Activated naive CD4-positive, alpha-beta T cell treated with anti-CD3 and anti-CD28 coated beads, Interleukin-2, amount 10 ng/mL, durations not matched to agents 7 days and 5 days (primary cell): Measurements from ENCODE around the gene TOM1.

Experiments used
- CTCF ChIA-PET: fragments of 350-600 bp; sonication (Branson Sonifier 250); formaldehyde crosslinking; loops from one replicate; lab custom pipeline; 2021; ENCODE audit warnings: antibody characterized with exemption; lab: Charles Lee
- DNase-seq: peaks from one replicate; pipeline ENCODE4 v3.0.0-alpha.2; 2020
- H3K27ac Mint-ChIP-seq: one replicate; pipeline ENCODE4 v1.8.0; 2021; ENCODE audit warnings: mild to moderate bottlenecking, moderate library complexity, mixed read lengths
- H3K27me3 Mint-ChIP-seq: one replicate; pipeline ENCODE4 v1.8.0; 2021; ENCODE audit warnings: mild to moderate bottlenecking, mixed read lengths
- H3K36me3 Mint-ChIP-seq: one replicate; pipeline ENCODE4 v1.8.0; 2021; ENCODE audit warnings: mixed read lengths
- H3K4me1 Mint-ChIP-seq: one replicate; pipeline ENCODE4 v1.8.0; 2021; ENCODE audit warnings: mixed read lengths
- H3K4me3 Mint-ChIP-seq: one replicate; pipeline ENCODE4 v1.8.0; 2021; ENCODE audit warnings: mild to moderate bottlenecking, moderate library complexity, mixed read lengths
- H3K9me3 Mint-ChIP-seq: one replicate; pipeline ENCODE4 v1.8.0; 2021; ENCODE audit warnings: mixed read lengths

Gene TOM1

DNA sequence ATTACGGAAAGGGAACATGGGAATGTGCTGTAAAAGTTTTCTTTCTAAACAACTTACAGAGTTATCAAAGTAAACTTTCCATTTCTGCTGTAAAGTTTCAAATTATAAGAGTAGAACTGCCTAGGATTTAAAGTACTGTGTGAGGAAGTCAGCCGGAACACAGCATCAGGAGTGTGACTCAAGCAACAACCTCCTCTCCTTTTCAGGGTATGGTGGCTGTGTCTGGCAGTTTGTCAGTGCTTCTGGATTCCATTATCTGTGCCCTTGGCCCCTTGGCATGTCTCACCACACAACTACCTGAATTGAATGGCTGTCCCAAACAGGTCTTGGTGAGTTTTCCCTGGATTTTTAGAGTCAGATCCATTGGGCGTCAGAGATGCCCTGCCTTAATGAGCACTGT is 6.9 kb upstream of the TOM1 start:
- no peaks in the 10 kb centered on the region for H3K9me3 Mint-ChIP-seq
- H3K4me3 Mint-ChIP-seq: no peak overlapping the region
- peaks cover 38% of the 10 kb centered on the region for H3K36me3 Mint-ChIP-seq
- H3K4me1 Mint-ChIP-seq: no peaks in the 10 kb centered on the region
- CTCF ChIA-PET: no interaction called here
- no peak overlapping the region for H3K27ac Mint-ChIP-seq
- DNase-seq: no peak
- no peaks in the 10 kb centered on the region for H3K27me3 Mint-ChIP-seq

DNA sequence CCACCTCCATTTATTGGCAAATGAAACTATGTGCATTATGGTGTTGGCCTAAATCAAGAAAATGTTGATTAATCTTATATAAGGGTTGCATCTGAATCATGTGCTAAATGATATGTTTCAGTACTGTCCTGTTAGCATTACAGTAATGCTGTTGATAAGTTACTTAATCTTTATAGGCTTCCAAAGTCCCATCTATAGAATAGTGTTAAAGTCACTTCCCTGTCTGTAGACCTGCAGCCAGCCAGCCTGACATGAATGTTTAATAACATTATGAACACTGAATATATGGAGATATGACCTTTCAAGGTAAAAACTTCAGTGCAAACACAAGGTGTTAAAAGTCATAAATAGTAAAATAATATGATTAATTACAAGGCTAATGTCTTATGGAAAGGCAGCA is 3.6 kb upstream of the TOM1 start:
- Mint-ChIP-seq H3K4me1 (peaks cover 8% of the 10 kb centered on the region), H3K4me3 (no peak overlapping the region), H3K27ac (no peak overlapping the region), H3K36me3 (peaks cover 28% of the 10 kb centered on the region), H3K9me3 (no peaks in the 10 kb centered on the region), H3K27me3 (no peaks in the 10 kb centered on the region)
- CTCF ChIA-PET: no interaction called here
- no peak for DNase-seq

DNA sequence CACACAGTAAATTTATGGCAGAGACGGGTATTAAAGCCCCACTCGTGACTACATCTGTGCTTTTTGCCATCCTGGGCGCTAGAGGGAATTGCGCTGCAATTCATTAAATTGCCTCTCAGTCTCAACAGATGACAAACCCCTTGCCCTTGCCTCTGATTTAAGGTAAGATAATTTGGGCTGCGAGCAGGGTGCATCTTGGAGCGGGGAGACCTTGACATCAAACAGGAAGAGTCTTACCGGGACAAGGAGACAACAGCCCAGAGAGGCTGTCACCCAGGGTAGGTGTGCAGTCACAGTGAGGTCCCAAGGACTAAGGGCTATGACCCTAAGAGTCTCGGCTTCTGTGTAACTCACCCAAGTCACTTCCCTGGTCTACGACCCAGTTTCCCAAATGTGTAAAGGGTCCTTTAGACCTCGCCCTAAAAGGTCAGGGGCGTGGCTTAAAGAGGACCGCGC is 449 bp upstream of the TOM1 start:
- peaks cover 20% of the 10 kb centered on the region for H3K36me3 Mint-ChIP-seq
- H3K4me3 Mint-ChIP-seq: peak overlapping the region; percentile 85
- no peak for DNase-seq
- CTCF ChIA-PET: interaction anchor here (0.5 to 1.3 kb wide), 5 partner anchors 14 to 68 kb away, joined by 3 to 4 read pairs (median 3); no protein-coding TSS in a partner anchor
- no peaks in the 10 kb centered on the region for H3K9me3 Mint-ChIP-seq
- H3K27me3 Mint-ChIP-seq: no peaks in the 10 kb centered on the region
- H3K4me1 Mint-ChIP-seq: peaks cover 18% of the 10 kb centered on the region
- H3K27ac Mint-ChIP-seq: peak overlapping the region; percentile 93

DNA sequence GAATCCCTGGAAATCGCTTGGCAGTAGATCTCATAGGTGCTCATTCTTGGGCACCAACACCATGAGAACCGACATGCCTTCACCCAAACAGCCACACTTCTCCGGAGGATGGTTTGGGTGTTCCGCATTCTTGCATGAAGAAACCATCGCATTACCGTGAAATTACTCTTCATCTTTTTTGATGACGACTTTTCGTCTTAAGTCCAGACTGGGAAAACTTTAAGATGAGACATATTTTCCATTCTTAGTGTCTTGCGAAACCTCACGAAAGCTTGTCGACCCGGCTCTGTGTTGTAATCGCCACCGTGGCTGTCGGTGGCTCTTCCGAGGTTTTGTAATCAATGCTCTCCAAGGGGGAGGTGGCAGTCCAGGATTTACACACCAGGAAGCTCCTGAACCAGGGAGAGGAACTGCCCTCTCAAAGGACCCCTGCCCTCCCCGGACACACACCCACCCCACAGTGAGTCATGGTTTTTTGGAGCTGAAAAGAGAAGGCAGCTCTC is 1.7 kb downstream of the TOM1 start:
- DNase-seq: no peak
- Mint-ChIP-seq H3K36me3 (peaks cover 17% of the 10 kb centered on the region), H3K4me1 (peaks cover 34% of the 10 kb centered on the region), H3K4me3 (peak overlapping the region; percentile 85), H3K27me3 (no peaks in the 10 kb centered on the region), H3K27ac (peak overlapping the region; percentile 52), H3K9me3 (no peaks in the 10 kb centered on the region)
- CTCF ChIA-PET: no interaction called here

DNA sequence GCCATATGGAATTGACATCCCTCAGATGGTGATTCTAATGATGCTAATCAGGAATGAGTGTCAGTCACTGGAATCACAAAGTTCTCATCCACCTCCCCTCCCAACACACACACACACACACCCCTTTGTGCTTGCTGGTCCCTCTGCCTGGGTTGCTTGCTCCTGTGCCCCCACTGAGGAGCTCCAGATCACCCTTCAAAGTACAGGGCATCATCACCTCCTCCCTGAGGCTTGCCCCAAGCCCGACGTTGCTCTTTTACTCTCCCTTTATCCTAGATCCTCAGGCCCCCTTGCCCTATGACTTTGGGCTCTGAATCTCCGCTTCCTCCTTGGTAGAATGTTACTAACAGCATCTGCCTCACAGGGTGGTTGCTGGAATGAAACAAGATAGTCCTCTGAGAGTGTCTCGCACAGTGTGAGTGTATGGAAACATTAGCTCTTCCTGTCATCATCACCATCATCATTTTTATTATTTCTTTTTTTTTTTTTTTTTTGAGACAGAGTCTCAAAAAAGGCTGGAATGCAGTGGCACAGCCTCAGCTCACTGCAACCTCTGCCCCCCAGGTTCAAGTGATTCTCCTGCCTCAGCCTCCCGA is 3.4 kb downstream of the TOM1 start:
- DNase-seq: no peak
- CTCF ChIA-PET: no interaction called here
- Mint-ChIP-seq H3K27ac (no peak overlapping the region), H3K27me3 (no peaks in the 10 kb centered on the region), H3K9me3 (no peaks in the 10 kb centered on the region), H3K4me3 (no peak overlapping the region), H3K36me3 (peaks cover 15% of the 10 kb centered on the region), H3K4me1 (peaks cover 48% of the 10 kb centered on the region)

DNA sequence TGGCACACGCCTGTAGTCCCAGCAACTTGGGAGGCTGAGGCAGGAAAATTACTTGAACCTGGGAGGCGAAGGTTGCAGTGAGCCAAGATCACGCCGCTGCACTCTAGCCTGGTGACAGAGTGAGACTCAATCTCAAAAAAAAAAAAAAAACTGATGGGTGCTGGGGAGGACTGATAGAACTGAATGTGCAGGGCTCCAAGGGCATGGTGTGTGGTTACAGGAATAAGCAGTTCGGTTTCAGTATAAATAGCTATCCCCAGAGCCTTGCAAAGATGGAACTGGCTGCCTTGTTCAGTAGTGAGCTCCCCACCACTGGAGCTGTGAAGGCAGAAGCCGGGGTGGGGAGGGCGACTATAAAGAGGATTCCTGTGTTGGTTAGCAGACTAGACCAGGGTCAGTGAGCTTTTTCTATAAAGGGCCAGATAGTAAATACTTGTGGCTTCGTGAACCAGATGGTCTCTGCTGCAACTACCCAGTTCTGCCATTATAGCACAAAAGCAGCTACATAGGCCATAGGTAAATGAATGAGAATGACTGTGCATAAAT is 5.9 kb downstream of the TOM1 start:
- CTCF ChIA-PET: no interaction called here
- Mint-ChIP-seq H3K36me3 (peaks cover 18% of the 10 kb centered on the region), H3K27me3 (no peaks in the 10 kb centered on the region), H3K9me3 (no peaks in the 10 kb centered on the region), H3K4me1 (peaks cover 68% of the 10 kb centered on the region), H3K27ac (no peak overlapping the region), H3K4me3 (no peak overlapping the region)
- DNase-seq: no peak

DNA sequence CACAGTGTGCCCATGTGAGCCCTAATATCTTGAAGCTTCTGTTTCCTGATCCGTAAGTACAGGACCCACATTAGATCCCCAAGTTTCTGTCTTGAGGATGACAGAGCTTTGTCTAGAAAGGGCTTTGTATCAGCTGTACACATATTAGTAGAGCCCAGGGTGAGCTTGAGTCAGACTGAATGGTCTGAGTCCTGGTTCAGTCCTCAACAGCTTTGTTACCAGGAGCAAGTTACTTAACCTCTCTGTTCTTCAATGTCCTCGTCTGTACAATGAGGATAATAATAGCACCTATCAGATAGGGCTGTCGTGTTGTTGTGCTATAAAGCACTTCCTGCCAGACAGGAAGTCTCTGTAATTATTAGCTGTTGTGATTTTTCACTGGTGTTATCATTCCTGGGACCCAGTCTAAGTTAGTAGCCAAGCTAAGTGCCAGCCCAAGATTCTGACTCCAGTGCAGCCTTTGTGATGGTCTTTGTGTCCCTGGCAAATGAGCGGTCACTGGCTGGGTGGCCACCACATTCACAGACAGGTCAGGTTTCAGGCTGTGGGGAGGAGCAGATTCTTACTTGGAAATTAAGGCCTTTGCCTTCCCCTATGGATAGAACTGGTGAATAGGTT is 6.8 kb downstream of the TOM1 start:
- Mint-ChIP-seq H3K27me3 (no peaks in the 10 kb centered on the region), H3K4me1 (peaks cover 73% of the 10 kb centered on the region), H3K27ac (peak overlapping the region; percentile 53), H3K4me3 (no peak overlapping the region), H3K36me3 (peaks cover 19% of the 10 kb centered on the region), H3K9me3 (no peaks in the 10 kb centered on the region)
- CTCF ChIA-PET: no interaction called here
- DNase-seq: no peak

DNA sequence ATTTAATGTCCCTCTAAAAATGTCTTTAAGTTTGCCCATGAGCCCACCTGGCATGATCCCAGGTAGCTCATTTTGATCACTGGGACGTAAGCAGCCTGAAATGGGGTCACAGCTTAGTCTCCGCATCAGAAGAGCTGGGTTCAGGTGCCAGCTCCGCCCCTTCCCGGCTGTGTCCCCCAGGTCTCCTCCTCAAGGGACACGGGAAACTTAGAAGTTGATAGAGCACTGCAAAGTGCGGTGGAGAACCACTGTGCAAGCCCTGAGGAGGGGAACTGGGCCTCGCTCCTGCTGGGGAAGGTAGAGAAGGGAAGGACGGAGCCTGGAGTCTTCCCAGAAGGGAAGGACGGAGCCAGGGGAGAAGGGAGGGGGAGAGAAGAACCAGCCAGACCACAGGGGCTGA is 7.7 kb downstream of the TOM1 start:
- Mint-ChIP-seq H3K36me3 (peaks cover 16% of the 10 kb centered on the region), H3K9me3 (no peaks in the 10 kb centered on the region), H3K27ac (peak overlapping the region; percentile 46), H3K27me3 (no peaks in the 10 kb centered on the region), H3K4me1 (peaks cover 78% of the 10 kb centered on the region), H3K4me3 (no peak overlapping the region)
- no peak for DNase-seq
- CTCF ChIA-PET: no interaction called here

DNA sequence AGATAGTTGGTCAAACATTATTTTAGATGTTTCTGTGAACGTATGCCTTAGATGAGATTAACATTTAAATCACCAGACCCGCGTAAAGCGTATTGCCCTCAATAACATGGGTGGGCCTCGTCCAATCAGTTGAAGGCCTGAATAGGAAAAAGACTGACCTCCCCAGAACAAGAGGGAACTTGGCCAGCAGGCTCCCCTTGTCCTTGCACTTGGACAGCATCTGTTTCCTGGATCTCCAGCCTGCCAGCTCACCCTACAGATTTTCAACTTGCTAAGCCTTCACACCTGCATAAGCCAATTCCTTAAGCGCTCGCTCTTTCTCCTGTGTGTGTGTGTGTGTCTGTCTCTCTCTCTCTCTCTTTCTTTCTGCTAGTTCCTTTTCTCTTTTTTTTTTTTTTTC is 8.2 kb downstream of the TOM1 start:
- no peak for DNase-seq
- CTCF ChIA-PET: interaction anchor here (0.6 kb wide), 1 partner anchor 30 kb away, joined by 3 read pairs; no protein-coding TSS in a partner anchor
- peaks cover 14% of the 10 kb centered on the region for H3K36me3 Mint-ChIP-seq
- no peak overlapping the region for H3K4me3 Mint-ChIP-seq
- no peaks in the 10 kb centered on the region for H3K9me3 Mint-ChIP-seq
- no peaks in the 10 kb centered on the region for H3K27me3 Mint-ChIP-seq
- peak overlapping the region; percentile 24 for H3K27ac Mint-ChIP-seq
- H3K4me1 Mint-ChIP-seq: peaks cover 80% of the 10 kb centered on the region

DNA sequence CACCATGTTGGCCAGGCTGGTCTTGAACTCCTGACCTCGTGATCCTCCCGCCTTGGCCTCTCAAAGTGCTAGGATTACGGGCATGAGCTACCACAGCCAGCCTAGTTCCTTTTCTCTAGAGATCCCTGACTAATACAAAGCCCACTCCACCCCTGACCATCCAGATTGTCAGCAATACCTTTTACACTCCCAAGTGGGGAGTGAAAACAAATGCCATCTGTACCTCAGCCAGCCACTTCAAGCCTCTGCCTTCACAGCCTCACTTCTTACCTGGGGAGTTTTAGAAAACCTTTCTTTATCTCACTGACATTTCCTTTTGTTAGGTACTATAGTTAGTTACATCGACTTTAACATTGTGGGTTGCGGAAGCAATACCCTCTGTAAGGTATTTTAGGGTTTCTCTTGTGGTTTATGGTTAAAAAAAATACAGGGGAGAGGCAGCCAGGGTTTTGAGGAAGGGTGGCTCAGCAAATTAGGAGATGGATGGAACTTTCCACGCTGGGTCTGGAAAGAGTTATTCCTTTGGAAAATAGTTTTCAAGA is 8.9 kb downstream of the TOM1 start:
- CTCF ChIA-PET: interaction anchor here (0.6 kb wide), 1 partner anchor 29 kb away, joined by 3 read pairs; no protein-coding TSS in a partner anchor
- H3K4me3 Mint-ChIP-seq: no peak overlapping the region
- no peak for DNase-seq
- peaks cover 85% of the 10 kb centered on the region for H3K4me1 Mint-ChIP-seq
- H3K27me3 Mint-ChIP-seq: no peaks in the 10 kb centered on the region
- H3K36me3 Mint-ChIP-seq: peaks cover 14% of the 10 kb centered on the region
- peak overlapping the region; percentile 81 for H3K27ac Mint-ChIP-seq
- no peaks in the 10 kb centered on the region for H3K9me3 Mint-ChIP-seq

DNA sequence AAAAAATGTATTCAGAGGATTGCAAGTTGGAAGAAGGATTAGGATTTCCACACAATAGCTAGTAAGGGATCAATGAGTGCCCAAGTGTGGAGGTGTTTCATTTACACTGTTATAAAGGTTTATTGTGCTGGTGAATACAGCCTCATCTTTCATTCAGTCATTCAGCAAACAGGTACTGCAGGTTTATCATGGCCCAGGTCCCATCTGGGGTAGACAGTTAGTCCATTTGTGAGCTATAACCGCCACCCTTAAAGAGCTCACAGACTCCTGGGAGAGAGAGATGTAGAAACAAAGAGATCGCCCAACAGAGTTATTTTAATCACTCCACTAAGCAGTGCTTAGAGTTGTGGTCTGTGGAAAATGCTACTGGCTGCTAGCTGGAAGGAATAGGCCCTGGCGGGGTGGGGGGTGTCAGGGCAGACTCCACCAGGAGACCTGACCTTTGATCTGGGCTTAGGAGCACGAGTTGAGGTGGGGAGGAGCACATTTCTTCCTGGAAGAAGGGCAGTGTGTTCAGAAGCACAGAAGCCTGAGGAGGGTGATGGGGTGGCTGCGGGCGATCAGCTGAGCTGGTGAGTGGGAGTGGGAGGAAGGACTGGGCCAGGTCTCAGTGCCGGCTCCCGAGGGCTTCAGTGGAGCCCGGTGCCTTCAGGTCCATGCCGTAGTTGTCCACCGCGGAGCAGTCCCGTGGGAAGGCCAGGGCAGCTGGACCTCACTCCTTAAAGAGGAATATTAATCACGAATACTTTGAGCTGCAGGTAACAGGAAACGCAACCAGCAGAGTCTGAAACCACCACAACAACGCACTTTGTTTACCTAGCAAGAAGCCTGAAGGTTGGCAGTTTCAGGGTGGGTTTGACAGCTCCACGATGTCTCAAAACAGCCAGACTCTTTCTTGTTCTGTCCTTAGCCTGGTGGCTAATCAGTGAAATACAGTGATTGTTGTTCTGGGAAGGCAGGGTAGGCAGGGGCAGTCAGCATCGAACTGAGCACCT is 11.2 kb downstream of the TOM1 start:
- CTCF ChIA-PET: interaction anchor here (1.0 kb wide), 1 partner anchor 22 kb away, joined by 4 read pairs; no protein-coding TSS in a partner anchor
- peak overlapping the region; percentile 9 for H3K4me3 Mint-ChIP-seq
- peaks cover 94% of the 10 kb centered on the region for H3K4me1 Mint-ChIP-seq
- DNase-seq: no peak
- peaks cover 8% of the 10 kb centered on the region for H3K36me3 Mint-ChIP-seq
- H3K27me3 Mint-ChIP-seq: no peaks in the 10 kb centered on the region
- no peaks in the 10 kb centered on the region for H3K9me3 Mint-ChIP-seq
- H3K27ac Mint-ChIP-seq: peak overlapping the region; percentile 87

DNA sequence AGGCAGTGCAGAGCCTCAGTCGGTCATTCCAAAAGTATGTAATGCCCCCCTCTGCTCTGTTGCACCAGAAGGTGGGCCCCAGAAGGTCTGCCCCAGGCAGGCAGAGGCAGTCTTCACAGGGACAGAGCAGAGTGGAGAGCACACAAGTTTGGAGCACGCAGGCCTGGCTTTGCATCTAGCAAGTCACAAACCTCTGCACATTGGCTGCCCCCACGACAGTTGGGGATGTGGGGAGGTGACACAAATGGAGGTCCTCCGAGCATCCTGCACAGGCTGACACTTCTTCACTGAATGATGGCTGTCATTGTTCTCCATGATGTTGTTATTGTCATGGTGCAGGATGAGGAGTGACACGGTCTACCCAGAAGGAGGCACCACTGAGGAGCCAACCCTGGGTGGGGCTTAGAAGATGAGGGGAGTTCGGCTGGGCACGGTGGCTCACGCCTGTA is 11.9 kb downstream of the TOM1 start:
- Mint-ChIP-seq H3K9me3 (no peaks in the 10 kb centered on the region), H3K36me3 (peaks cover 8% of the 10 kb centered on the region), H3K27me3 (no peaks in the 10 kb centered on the region), H3K4me3 (no peak overlapping the region), H3K27ac (peak overlapping the region; percentile 87), H3K4me1 (peaks cover 92% of the 10 kb centered on the region)
- CTCF ChIA-PET: no interaction called here
- DNase-seq: no peak

DNA sequence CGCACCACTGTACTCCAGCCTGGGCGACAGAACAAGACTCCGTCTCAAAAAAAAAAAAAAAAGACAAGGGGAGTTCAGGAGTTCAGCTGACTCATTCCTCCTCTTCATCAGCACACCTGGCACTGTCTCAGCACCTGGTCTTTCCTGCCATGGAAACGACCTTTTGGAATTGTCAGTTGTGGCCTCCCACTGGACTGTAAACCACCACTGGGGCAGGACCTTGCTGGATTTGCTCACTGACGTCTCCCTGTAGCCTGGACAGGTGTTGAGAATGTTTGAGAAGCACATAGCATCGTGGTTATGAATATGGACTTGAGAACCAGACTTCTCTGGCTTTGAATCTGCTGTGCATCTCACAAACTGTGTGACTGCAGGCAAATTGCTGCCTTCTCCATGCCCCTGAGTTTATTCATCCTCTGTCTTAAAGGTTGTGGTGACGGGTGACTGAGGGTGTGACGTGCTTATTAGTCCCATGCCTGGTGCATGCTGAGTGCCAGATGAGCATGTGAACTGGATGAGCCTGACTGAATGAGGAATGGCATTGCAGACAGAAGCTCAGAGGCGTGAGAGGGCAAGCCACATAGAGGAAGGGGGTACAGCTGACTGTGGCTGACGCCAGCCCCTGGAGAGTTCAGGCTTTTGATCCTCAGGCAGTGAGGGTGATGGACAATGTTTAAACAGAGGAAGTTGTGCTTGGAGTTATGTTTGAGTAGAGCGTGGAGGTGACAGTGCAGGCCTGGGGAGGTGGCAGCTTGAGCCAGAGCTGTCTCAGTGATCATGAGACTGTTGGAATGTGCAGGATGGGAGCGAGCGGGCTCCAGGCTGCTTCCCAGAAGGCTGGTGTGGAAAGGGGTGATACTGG is 12.7 kb downstream of the TOM1 start:
- DNase-seq: no peak

More for the DNA sequence above, 12.7 kb downstream of the TOM1 start:
- Mint-ChIP-seq H3K27ac (no peak overlapping the region), H3K4me3 (no peak overlapping the region), H3K4me1 (peaks cover 84% of the 10 kb centered on the region), H3K27me3 (no peaks in the 10 kb centered on the region), H3K36me3 (peaks cover 8% of the 10 kb centered on the region), H3K9me3 (no peaks in the 10 kb centered on the region)
- CTCF ChIA-PET: interaction anchor here (0.6 kb wide), 1 partner anchor 13 kb away, joined by 4 read pairs; the partner anchor contains the start of gene TOM1
